SK-N-SH (cell line): ENCODE results near the gene SRP14. TPM values are rescaled to one million over a fixed set of nuclear protein-coding genes. Genes with fewer than 3 reads are reported as not detected.

Source experiments
- polyA plus RNA-seq, 3 experiments: library from polyadenylated mRNA; depleted of rRNA; stranded (reverse); fragments of >200 nt; gene quantifications; 2 replicates each; pipeline ENCODE4 v1.2.3, GENCODE V29; 2012

SRP14 gene
- polyA plus RNA-seq, 1 of the 3 experiments (the other 2 are of a cell fraction) = 489 TPM

Other genes with a start within 250 kb of the SRP14 start
- 21.9 and 34.1 TPM in 2 replicates for gene GPR176, start 118.9 kb downstream of the SRP14 start, polyA plus RNA-seq (2012; rRNA removed)
- gene EIF2AK4, start 105.1 kb downstream of the SRP14 start, polyA plus RNA-seq (2012; rRNA removed) = 52.8 and 63.7 TPM in 2 replicates
- gene BMF, start 69.7 kb upstream of the SRP14 start, polyA plus RNA-seq (2012; rRNA removed) = 0.72 and 1.0 TPM in 2 replicates
- 12.6 and 13.8 TPM in 2 replicates for gene BUB1B, start 121.9 kb upstream of the SRP14 start, polyA plus RNA-seq (2012; rRNA removed)
- gene PAK6, start 199.9 kb upstream of the SRP14 start, polyA plus RNA-seq (2012; rRNA removed) = 0.07 and 0.16 TPM in 2 replicates
- not detected in 2 replicates for gene ANKRD63, start 243.9 kb upstream of the SRP14 start, polyA plus RNA-seq (2012; rRNA removed)